Thyroid gland (tissue), 4 donors: Measurements from ENCODE around the gene KCNF1.

Experiments
- CTCF ChIP-seq, 6 experiments: fragments of 200-600 bp in 3 of 6; fragments of 450-650 bp in 3 of 6; sonication (generic) in 3 of 6; IDR thresholded peaks; one replicate each; pipeline ENCODE4 v1.5.1; 2016 to 2019; ENCODE audit warnings: antibody characterized with exemption in 6 of 6, mild to moderate bottlenecking in 2 of 6, inconsistent platforms in 1 of 6, moderate library complexity in 1 of 6
- POLR2A ChIP-seq, 2 donors: fragments of 450-650 bp; IDR thresholded peaks; one replicate each; pipeline ENCODE4 v1.6.1; 2017; ENCODE audit warnings: antibody characterized with exemption in 2 of 2, mild to moderate bottlenecking in 2 of 2, moderate library complexity in 1 of 2

GRCh38 chr2:10905862-10906143 lies 5.9 kb upstream of the KCNF1 start:
- TF ChIP-seq CTCF (IDR thresholded peaks at IDR 0.05) (no peak), POLR2A (IDR thresholded peaks at IDR 0.05) (no peak)
